ENCODE results near the gene SPOCK1. TPM values are rescaled to one million over a fixed set of nuclear protein-coding genes. Genes with fewer than 3 reads are reported as not detected.

The SPOCK1 gene
- total and polyA plus RNA-seq, 4 donors, result 0.48 to 4.5 (median 0.69) TPM

DNA sequence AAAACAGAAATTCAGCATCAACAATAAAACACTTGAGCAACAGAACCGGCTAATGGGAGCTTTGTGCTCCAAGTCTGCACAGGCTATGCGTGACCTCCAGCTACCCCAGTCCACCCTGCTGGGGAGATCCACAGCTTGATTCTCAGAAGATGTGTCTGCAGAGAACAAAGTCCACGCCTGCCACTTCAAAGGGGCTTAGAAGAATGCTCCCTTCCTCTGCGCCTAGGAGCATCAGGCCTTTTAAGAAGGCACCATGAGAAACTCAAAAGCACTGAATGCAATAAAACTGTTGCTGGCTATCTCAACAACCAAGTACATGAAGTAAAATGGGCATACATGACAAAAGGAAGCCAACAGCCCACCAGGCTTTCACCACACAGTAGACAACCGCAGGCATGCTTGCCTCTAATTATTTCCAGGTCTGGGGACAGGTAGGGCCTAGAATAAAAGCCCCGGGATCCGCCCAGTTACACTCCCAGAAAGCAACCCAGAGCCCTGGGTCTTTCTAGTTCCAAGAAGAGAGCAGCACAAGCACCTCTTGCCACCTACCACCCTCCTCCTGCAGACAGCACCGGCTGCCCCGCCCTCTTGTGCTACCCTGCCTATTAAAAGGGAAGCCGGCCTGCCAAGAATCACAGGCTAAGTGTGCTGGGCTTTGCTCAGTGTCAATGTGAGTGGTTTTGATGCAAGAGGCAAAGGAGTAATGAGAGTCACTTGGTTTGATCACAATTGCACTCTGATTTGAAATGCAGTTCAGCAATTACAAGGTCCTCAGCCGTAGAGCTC, 123.2 kb downstream of the SPOCK1 start:
- peak; percentile 58 for ATAC-seq (ENCODE audit: insufficient read depth, low FRiP score)

DNA sequence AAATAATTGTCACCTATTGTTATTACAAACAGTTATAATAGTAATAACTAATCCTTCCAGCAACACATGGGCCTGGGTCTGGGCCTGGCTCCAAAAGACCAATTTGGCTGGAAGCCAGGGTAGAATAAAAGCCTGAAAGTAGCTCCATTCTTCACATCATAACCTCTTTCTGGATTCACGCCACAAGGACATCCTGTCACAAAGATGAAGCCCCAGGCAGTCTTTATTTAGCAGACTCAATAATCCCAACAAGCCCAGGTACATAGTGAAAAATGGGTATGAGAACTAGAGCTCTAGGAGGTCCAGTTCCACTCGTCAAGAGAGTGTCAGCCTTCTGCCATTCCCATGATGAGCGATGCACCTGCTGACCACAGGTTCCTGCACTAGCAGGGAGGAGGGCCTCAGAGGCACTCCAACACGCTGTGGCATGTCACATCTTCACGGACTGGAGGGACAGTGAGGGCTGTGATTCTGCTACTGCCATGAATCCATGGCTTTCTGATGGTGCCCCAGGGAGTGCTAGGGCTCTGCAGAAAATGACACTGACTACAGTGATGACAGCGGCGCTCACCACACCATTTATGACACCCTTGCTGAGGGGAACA, 124.9 kb downstream of the SPOCK1 start:
- TF ChIP-seq, protein P1, sequence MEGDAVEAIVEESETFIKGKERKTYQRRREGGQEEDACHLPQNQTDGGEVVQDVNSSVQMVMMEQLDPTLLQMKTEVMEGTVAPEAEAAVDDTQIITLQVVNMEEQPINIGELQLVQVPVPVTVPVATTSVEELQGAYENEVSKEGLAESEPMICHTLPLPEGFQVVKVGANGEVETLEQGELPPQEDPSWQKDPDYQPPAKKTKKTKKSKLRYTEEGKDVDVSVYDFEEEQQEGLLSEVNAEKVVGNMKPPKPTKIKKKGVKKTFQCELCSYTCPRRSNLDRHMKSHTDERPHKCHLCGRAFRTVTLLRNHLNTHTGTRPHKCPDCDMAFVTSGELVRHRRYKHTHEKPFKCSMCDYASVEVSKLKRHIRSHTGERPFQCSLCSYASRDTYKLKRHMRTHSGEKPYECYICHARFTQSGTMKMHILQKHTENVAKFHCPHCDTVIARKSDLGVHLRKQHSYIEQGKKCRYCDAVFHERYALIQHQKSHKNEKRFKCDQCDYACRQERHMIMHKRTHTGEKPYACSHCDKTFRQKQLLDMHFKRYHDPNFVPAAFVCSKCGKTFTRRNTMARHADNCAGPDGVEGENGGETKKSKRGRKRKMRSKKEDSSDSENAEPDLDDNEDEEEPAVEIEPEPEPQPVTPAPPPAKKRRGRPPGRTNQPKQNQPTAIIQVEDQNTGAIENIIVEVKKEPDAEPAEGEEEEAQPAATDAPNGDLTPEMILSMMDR (IDR thresholded peaks at IDR 0.05; ENCODE audit: control extremely low read depth, extremely low read depth), result no peak
- ATAC-seq (ENCODE audit: insufficient read depth, low FRiP score) (no peak), DNase-seq (peak in 2 of 3 donors; percentile 12 to 16)
- WGBS, 2 donors, result 57 to 78% methylated on average over 7 of the region's 7 CpGs
- Histone ChIP-seq H3K4me1 (ENCODE audit: control insufficient read depth in 5 of 5, insufficient read depth in 5 of 5, low read length in 5 of 5) (no peaks in the 10 kb centered on the region), H3K4me3 (no peak overlapping the region), H3K27me3 (ENCODE audit: control insufficient read depth in 3 of 3, insufficient read depth in 3 of 3, low read length in 2 of 3) (peaks cover 0 to 5% (median 2%) of the 10 kb centered on the region in 3 donors), H3K36me3 (ENCODE audit: control insufficient read depth in 4 of 4, insufficient read depth in 4 of 4, low read length in 4 of 4) (no peaks in the 10 kb centered on the region), H3K9ac (ENCODE audit: insufficient read depth in 1 of 2, low read length in 2 of 2) (no peak overlapping the region), H3K27ac (ENCODE audit: low read depth in 1 of 2, low read length in 1 of 2) (no peak overlapping the region), H3K9me3 (ENCODE audit: control insufficient read depth in 4 of 4, insufficient read depth in 3 of 4, low read length in 3 of 4) (no peaks in the 10 kb centered on the region)

More for the DNA sequence above, 123.2 kb downstream of the SPOCK1 start:
- TF ChIP-seq, protein P1 (IDR thresholded peaks at IDR 0.05; ENCODE audit: control extremely low read depth, extremely low read depth), result no peak
- Histone ChIP-seq H3K9me3 (ENCODE audit: control insufficient read depth in 4 of 4, insufficient read depth in 3 of 4, low read length in 3 of 4) (peaks cover 0 to 1% (median 0%) of the 10 kb centered on the region in 4 donors), H3K27me3 (ENCODE audit: control insufficient read depth in 3 of 3, insufficient read depth in 3 of 3, low read length in 2 of 3) (peaks cover 0 to 5% (median 2%) of the 10 kb centered on the region in 3 donors), H3K9ac (ENCODE audit: insufficient read depth in 1 of 2, low read length in 2 of 2) (no peak overlapping the region), H3K4me1 (ENCODE audit: control insufficient read depth in 5 of 5, insufficient read depth in 5 of 5, low read length in 5 of 5) (no peaks in the 10 kb centered on the region), H3K4me3 (no peak overlapping the region), H3K36me3 (ENCODE audit: control insufficient read depth in 4 of 4, insufficient read depth in 4 of 4, low read length in 4 of 4) (no peaks in the 10 kb centered on the region), H3K27ac (ENCODE audit: low read depth in 1 of 2, low read length in 1 of 2) (no peak overlapping the region)
- 58 to 67% methylated on average over 11 of the region's 11 CpGs for WGBS, 2 donors
- DNase-seq, result peak; percentile 31 to 66 (median 62)

DNA sequence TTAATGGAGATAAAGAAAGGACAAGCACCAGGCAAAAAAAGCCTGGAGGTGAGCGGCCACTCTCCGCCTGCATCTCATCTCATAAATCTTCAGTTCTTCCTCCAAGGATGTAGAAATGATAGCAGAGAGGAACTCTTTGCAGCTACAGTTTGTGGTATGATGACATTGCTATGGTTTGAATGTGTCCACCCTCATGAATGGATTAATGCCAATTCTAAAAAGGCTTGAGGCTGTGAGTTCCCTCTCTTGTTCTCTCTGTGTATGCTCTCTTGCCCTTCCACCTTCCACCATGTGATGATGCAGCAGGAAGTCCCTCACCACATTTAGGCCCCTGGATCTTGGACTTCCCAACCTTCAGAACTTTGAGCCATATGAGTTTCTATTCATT, 126.4 kb downstream of the SPOCK1 start:
- no peak for DNase-seq
- no peak for ATAC-seq (ENCODE audit: insufficient read depth, low FRiP score)
- TF ChIP-seq, protein P1 (IDR thresholded peaks at IDR 0.05; ENCODE audit: control extremely low read depth, extremely low read depth), result no peak
- 49 to 60% methylated on average over 2 of the region's 2 CpGs for WGBS, 2 donors
- Histone ChIP-seq H3K9me3 (ENCODE audit: control insufficient read depth in 4 of 4, insufficient read depth in 3 of 4, low read length in 3 of 4) (peaks cover 0 to 2% (median 0%) of the 10 kb centered on the region in 4 donors), H3K27me3 (ENCODE audit: control insufficient read depth in 3 of 3, insufficient read depth in 3 of 3, low read length in 2 of 3) (peaks cover 0 to 2% (median 0%) of the 10 kb centered on the region in 3 donors), H3K4me3 (no peak overlapping the region), H3K9ac (ENCODE audit: insufficient read depth in 1 of 2, low read length in 2 of 2) (no peak overlapping the region), H3K27ac (ENCODE audit: low read depth in 1 of 2, low read length in 1 of 2) (no peak overlapping the region), H3K4me1 (ENCODE audit: control insufficient read depth in 5 of 5, insufficient read depth in 5 of 5, low read length in 5 of 5) (no peaks in the 10 kb centered on the region), H3K36me3 (ENCODE audit: control insufficient read depth in 4 of 4, insufficient read depth in 4 of 4, low read length in 4 of 4) (no peaks in the 10 kb centered on the region)
